ENCODE measurements around the gene PRRG2. TPM values are rescaled to one million over a fixed set of nuclear protein-coding genes. Genes with fewer than 3 reads are reported as not detected.

The PRRG2 gene
- total RNA-seq, 1 experiment from 2014 or later = 3.3 TPM

DNA sequence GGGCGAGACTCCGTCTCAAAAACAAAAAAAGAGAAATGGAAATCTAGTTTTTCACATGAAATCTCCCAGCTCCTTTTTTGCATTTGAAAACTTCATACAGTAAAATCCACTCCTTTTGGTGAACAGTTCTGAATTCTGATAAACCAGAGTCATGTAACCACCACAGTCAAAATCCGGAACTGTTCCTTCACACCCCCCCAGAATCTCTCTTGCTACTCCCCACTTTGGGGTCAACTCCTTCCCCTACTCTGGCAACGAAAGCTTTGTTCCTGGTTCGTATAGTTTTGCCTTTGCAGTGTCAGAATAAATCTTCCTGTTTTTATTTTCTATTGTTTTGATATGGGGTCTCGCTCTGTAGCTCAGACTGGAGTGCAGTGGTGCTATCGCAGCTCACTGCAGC is 29.6 kb upstream of the PRRG2 start:
- H3K23ac ChIP-seq (ENCODE audit: insufficient read length, low read depth, low read length) = no peak overlapping the region
- no peak overlapping the region for H3K18ac ChIP-seq (ENCODE audit: insufficient read length, low read depth, low read length)
- H3K4me2 ChIP-seq (ENCODE audit: insufficient read depth, insufficient read length, low read length) = no peak overlapping the region
- no peak overlapping the region for H3K4ac ChIP-seq (ENCODE audit: low read depth, low read length)
- no peak overlapping the region for H2AFZ ChIP-seq (ENCODE audit: low read length)
- H4K91ac ChIP-seq (ENCODE audit: insufficient read length, low read depth, low read length) = no peak overlapping the region
- peaks cover 9 to 18% (median 16%) of the 10 kb centered on the region in 3 experiments; a peak in 6 of 7 replicates for H3K36me3 Mint-ChIP-seq (ENCODE audit: insufficient read depth in 1 of 3, low read depth in 3 of 3)
- TF ChIP-seq, protein P1, sequence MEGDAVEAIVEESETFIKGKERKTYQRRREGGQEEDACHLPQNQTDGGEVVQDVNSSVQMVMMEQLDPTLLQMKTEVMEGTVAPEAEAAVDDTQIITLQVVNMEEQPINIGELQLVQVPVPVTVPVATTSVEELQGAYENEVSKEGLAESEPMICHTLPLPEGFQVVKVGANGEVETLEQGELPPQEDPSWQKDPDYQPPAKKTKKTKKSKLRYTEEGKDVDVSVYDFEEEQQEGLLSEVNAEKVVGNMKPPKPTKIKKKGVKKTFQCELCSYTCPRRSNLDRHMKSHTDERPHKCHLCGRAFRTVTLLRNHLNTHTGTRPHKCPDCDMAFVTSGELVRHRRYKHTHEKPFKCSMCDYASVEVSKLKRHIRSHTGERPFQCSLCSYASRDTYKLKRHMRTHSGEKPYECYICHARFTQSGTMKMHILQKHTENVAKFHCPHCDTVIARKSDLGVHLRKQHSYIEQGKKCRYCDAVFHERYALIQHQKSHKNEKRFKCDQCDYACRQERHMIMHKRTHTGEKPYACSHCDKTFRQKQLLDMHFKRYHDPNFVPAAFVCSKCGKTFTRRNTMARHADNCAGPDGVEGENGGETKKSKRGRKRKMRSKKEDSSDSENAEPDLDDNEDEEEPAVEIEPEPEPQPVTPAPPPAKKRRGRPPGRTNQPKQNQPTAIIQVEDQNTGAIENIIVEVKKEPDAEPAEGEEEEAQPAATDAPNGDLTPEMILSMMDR (conservative IDR thresholded peaks at IDR 0.05) = no peak
- H3K27me3 Mint-ChIP-seq (ENCODE audit: low read depth) = no peaks in the 10 kb centered on the region
- no peak overlapping the region for H3K56ac ChIP-seq (ENCODE audit: insufficient read length, low read depth, low read length)
- peak overlapping the region in 1 of 3 experiments; percentile 45; a peak in 1 of 7 replicates for H3K27ac Mint-ChIP-seq
- no peaks in the 10 kb centered on the region; a peak in 1 of 5 replicates for H3K9me3 Mint-ChIP-seq
- no peak overlapping the region for H3K27ac ChIP-seq (ENCODE audit: insufficient read length, low read depth, low read length)
- no peak overlapping the region for H4K8ac ChIP-seq (replicated peaks; ENCODE audit: insufficient read length, low read depth, low read length)
- H2BK12ac ChIP-seq (ENCODE audit: insufficient read length, low read depth, low read length) = no peak overlapping the region
- H3K79me2 ChIP-seq (ENCODE audit: insufficient read depth, low read length) = no peaks in the 10 kb centered on the region
- no peaks in the 10 kb centered on the region for H3K4me1 ChIP-seq (ENCODE audit: insufficient read depth, low read length)
- no peaks in the 10 kb centered on the region for H4K20me1 ChIP-seq (ENCODE audit: control insufficient read depth, insufficient read depth, insufficient read length)
- H2BK5ac ChIP-seq (ENCODE audit: insufficient read length, low read length) = no peak overlapping the region
- no peaks in the 10 kb centered on the region for H3K27me3 ChIP-seq (ENCODE audit: insufficient read depth, low read length)
- no peaks in the 10 kb centered on the region for H3K79me1 ChIP-seq (ENCODE audit: insufficient read depth, low read depth, low read length, poor library complexity, severe bottlenecking)
- no peak overlapping the region for H2BK15ac ChIP-seq (ENCODE audit: low read depth, low read length)
- peak overlapping the region in 1 of 2 experiments; percentile 22; a peak in 2 of 5 replicates for H3K4me3 Mint-ChIP-seq
- peaks cover 9% of the 10 kb centered on the region for H3K23me2 ChIP-seq (ENCODE audit: insufficient read length, low read depth, low read length, poor library complexity, severe bottlenecking)
- no peaks in the 10 kb centered on the region for H3K9me3 ChIP-seq (ENCODE audit: control insufficient read depth, low read depth, low read length)
- no peak overlapping the region for H3K9ac ChIP-seq (ENCODE audit: extremely low read depth, insufficient read length, low read length)
- H2BK120ac ChIP-seq (ENCODE audit: low read depth, low read length, poor library complexity, severe bottlenecking) = no peak overlapping the region
- H3K14ac ChIP-seq (ENCODE audit: insufficient read depth, low read length) = no peak overlapping the region
- H2BK20ac ChIP-seq (ENCODE audit: low read depth, low read length, poor library complexity, severe bottlenecking) = no peak overlapping the region
- H4K5ac ChIP-seq (ENCODE audit: insufficient read length, low read depth, low read length) = no peak overlapping the region
- H2AK5ac ChIP-seq (ENCODE audit: insufficient read length, low read length) = no peak overlapping the region
- H3K4me1 Mint-ChIP-seq = peaks cover 3 to 7% of the 10 kb centered on the region in 2 experiments
- WGBS (ENCODE audit: extremely low coverage, insufficient read length, low lambda C conversion rate) = no CpG with 5 or more reads among the region's 7 CpGs
- DNase-seq = no peak
- H3T11ph ChIP-seq (ENCODE audit: low read length) = no peak overlapping the region

All from H9 (cell line).